H1 (cell line): ENCODE data around the gene MBD5. TPM values are rescaled to one million over a fixed set of nuclear protein-coding genes. Genes with fewer than 3 reads are reported as not detected.

Experiments used
- CTCF ChIA-PET: fragments of 300-600 bp; sonication (Branson Sonifier 250); formaldehyde crosslinking; loops from one replicate; lab custom pipeline; 2021; ENCODE audit not compliant: partially characterized antibody; lab: Charles Lee
- POLR2A ChIA-PET: fragments of 300-600 bp; sonication (Branson Sonifier 250); formaldehyde crosslinking; loops from one replicate; lab custom pipeline; 2021; ENCODE audit warnings: inconsistent platforms; ENCODE audit not compliant: partially characterized antibody; lab: Charles Lee
- DNase-seq, 2 experiments: peaks; one replicate each; pipeline versions ENCODE4 v3.0.0 to v3.0.0-alpha.2; 2010 to 2022; ENCODE audit warnings: low spot score in 2 of 2, low read depth in 1 of 2, mixed read lengths in 1 of 2
- FAIRE-seq: peaks from 2 replicates; lab custom pipeline; 2011; peaks lifted over from hg19 to GRCh38; lab: Jason Lieb, UNC
- H2AFZ ChIP-seq: 2 replicates; pipeline ENCODE4 v1.8.1; 2012; ENCODE audit warnings: low read length, inconsistent platforms
- H2AK5ac ChIP-seq: 2 replicates; pipeline ENCODE4 v1.6.1; 2013; ENCODE audit warnings: low read depth, low read length
- H2BK120ac ChIP-seq: replicated peaks from 2 replicates; pipeline ENCODE3; 2013; ENCODE audit warnings: low read depth, low read length, inconsistent platforms
- H2BK12ac ChIP-seq: 2 replicates; pipeline ENCODE4 v1.6.1; 2013; ENCODE audit warnings: low read depth, low read length
- H2BK15ac ChIP-seq: 2 replicates; pipeline ENCODE4 v1.6.1; 2013; ENCODE audit warnings: low read length
- H2BK20ac ChIP-seq: 2 replicates; pipeline ENCODE4 v1.6.1; 2013; ENCODE audit warnings: low read length
- H2BK5ac ChIP-seq: 2 replicates; pipeline ENCODE4 v1.6.1; 2013; ENCODE audit warnings: low read depth, low read length
- H3K14ac ChIP-seq: 2 replicates; pipeline ENCODE4 v1.6.1; 2013; ENCODE audit warnings: inconsistent platforms; ENCODE audit not compliant: insufficient read length
- H3K18ac ChIP-seq: 2 replicates; pipeline ENCODE4 v1.6.1; 2013; ENCODE audit warnings: low read length; ENCODE audit errors: extremely low read depth
- H3K23ac ChIP-seq: 2 replicates; pipeline ENCODE4 v1.6.1; 2013; ENCODE audit warnings: inconsistent platforms; ENCODE audit not compliant: insufficient read length
- H3K23me2 ChIP-seq: 2 replicates; pipeline ENCODE4 v1.6.1; 2013; ENCODE audit warnings: low read depth, low read length
- H3K27ac ChIP-seq: 2 replicates; pipeline ENCODE4 v1.6.1; 2011; ENCODE audit warnings: low read depth, low read length, inconsistent platforms
- H3K27me3 ChIP-seq, 4 experiments: replicated peaks in 1 of 4; 1 replicate in 1 of 4; 2 replicates in 3 of 4; pipeline versions ENCODE4 v1.6.1 to v1.8.1; 2011 to 2013; ENCODE audit warnings: low read length in 3 of 4, mild to moderate bottlenecking in 3 of 4, inconsistent platforms in 2 of 4, mixed read lengths in 2 of 4, moderate library complexity in 1 of 4; ENCODE audit not compliant: control insufficient read depth in 3 of 4, insufficient read depth in 3 of 4; ENCODE audit errors: extremely low read depth in 1 of 4
- H3K36me3 ChIP-seq, 4 experiments: 2 replicates each; pipeline versions ENCODE4 v1.6.1 to v1.8.1; 2011 to 2013; ENCODE audit warnings: mild to moderate bottlenecking in 4 of 4, low read length in 3 of 4, moderate library complexity in 2 of 4, control low read depth in 1 of 4, inconsistent platforms in 1 of 4; ENCODE audit not compliant: insufficient read depth in 4 of 4, control insufficient read depth in 2 of 4
- H3K4ac ChIP-seq: replicated peaks from 2 replicates; pipeline ENCODE3; 2013; ENCODE audit warnings: low read length, low read depth, mixed read lengths, inconsistent platforms; ENCODE audit not compliant: insufficient read length
- H3K4me1 ChIP-seq, 4 experiments: replicated peaks in 1 of 4; 1 replicate in 1 of 4; 2 replicates in 3 of 4; pipeline versions ENCODE4 v1.6.1 to v1.8.1; 2011 to 2013; ENCODE audit warnings: low read length in 3 of 4, inconsistent platforms in 2 of 4, mixed read lengths in 1 of 4; ENCODE audit not compliant: insufficient read depth in 4 of 4, control insufficient read depth in 3 of 4
- H3K4me2 ChIP-seq, 2 experiments: 2 replicates each; pipeline versions ENCODE4 v1.6.1 to v1.8.1; 2011 to 2013; ENCODE audit warnings: low read depth in 2 of 2, low read length in 2 of 2, control low read depth in 1 of 2, inconsistent platforms in 1 of 2, mild to moderate bottlenecking in 1 of 2; ENCODE audit not compliant: insufficient read depth in 1 of 2
- H3K4me3 ChIP-seq, 4 experiments: fragments of 200-600, 300-600 bp in 1 of 4; sonication (generic), shearing (Covaris generic), sonication (Bioruptor Twin) in 1 of 4; 2 replicates each; pipeline versions ENCODE4 v1.5.1 to v1.8.1; 2011 to 2016; ENCODE audit warnings: low read length in 4 of 4, low read depth in 3 of 4, control low read depth in 2 of 4, inconsistent platforms in 2 of 4, mild to moderate bottlenecking in 2 of 4, mixed read lengths in 1 of 4, moderate library complexity in 1 of 4; ENCODE audit not compliant: insufficient read depth in 2 of 4; ENCODE audit errors: extremely low read depth in 1 of 4
- H3K56ac ChIP-seq: replicated peaks from 2 replicates; pipeline ENCODE3; 2013; ENCODE audit warnings: low read depth, mild to moderate bottlenecking, mixed read lengths, low read length, inconsistent platforms; ENCODE audit not compliant: insufficient read length
- H3K79me1 ChIP-seq: 2 replicates; pipeline ENCODE4 v1.6.1; 2013; ENCODE audit warnings: low read depth, low read length, control low read depth
- H3K79me2 ChIP-seq, 2 experiments: 2 replicates each; pipeline versions ENCODE4 v1.6.1 to v1.8.1; 2012 to 2013; ENCODE audit warnings: low read length in 2 of 2, mild to moderate bottlenecking in 2 of 2, inconsistent platforms in 1 of 2; ENCODE audit not compliant: insufficient read depth in 2 of 2, control insufficient read depth in 1 of 2
- H3K9ac ChIP-seq, 4 experiments: replicated peaks in 1 of 4; 1 replicate in 1 of 4; 2 replicates in 3 of 4; pipeline versions ENCODE4 v1.6.1 to v1.8.1; 2011 to 2013; ENCODE audit warnings: low read depth in 3 of 4, low read length in 3 of 4, control low read depth in 2 of 4, mild to moderate bottlenecking in 2 of 4, moderate library complexity in 2 of 4, inconsistent platforms in 1 of 4; ENCODE audit errors: extremely low read depth in 1 of 4
- H3K9me3 ChIP-seq, 2 experiments: 2 replicates each; pipeline versions ENCODE4 v1.6.1 to v1.8.1; 2012 to 2013; ENCODE audit warnings: mild to moderate bottlenecking in 2 of 2, moderate library complexity in 2 of 2, control low read depth in 1 of 2, inconsistent platforms in 1 of 2, low read depth in 1 of 2, low read length in 1 of 2, mixed read lengths in 1 of 2; ENCODE audit not compliant: insufficient read depth in 2 of 2
- H4K20me1 ChIP-seq, 2 experiments: replicated peaks in 1 of 2; 2 replicates each; pipeline versions ENCODE3 to v1.8.1; 2011 to 2013; ENCODE audit warnings: inconsistent platforms in 2 of 2, low read length in 2 of 2, mild to moderate bottlenecking in 1 of 2; ENCODE audit not compliant: insufficient read depth in 2 of 2, control insufficient read depth in 1 of 2
- H4K5ac ChIP-seq: 2 replicates; pipeline ENCODE4 v1.6.1; 2013; ENCODE audit warnings: low read length, low read depth, mixed read lengths, inconsistent platforms; ENCODE audit not compliant: insufficient read length
- H4K8ac ChIP-seq: 2 replicates; pipeline ENCODE4 v1.8.0; 2013; ENCODE audit warnings: mild to moderate bottlenecking, moderate library complexity, low read length, inconsistent platforms; ENCODE audit not compliant: insufficient read depth; ENCODE audit errors: extremely low read depth
- H4K91ac ChIP-seq: replicated peaks from 2 replicates; pipeline ENCODE3; 2013; ENCODE audit warnings: low read length, mixed read lengths, inconsistent platforms; ENCODE audit not compliant: insufficient read length
- ASH2L ChIP-seq: fragments of 200-600, 300-600 bp; sonication (generic); IDR thresholded peaks from one replicate; pipeline ENCODE4 v1.7.1; 2017; ENCODE audit warnings: low read length
- CHD1 ChIP-seq: IDR thresholded peaks from 2 replicates; pipeline ENCODE4 v1.6.1; 2012; ENCODE audit warnings: low read depth, low read length, improper control_type of control experiment
- CHD2 ChIP-seq: IDR thresholded peaks from 2 replicates; pipeline ENCODE4 v1.6.1; 2012; ENCODE audit warnings: low read length, improper control_type of control experiment
- EZH2 ChIP-seq: fragments of 200-600 bp; sonication (generic); IDR thresholded peaks from 2 replicates; pipeline ENCODE4 v1.7.1; 2012; ENCODE audit warnings: low read depth, mild to moderate bottlenecking, moderate library complexity, low read length, inconsistent platforms; ENCODE audit not compliant: severe bottlenecking
- HDAC6 ChIP-seq: IDR thresholded peaks from one replicate; pipeline ENCODE4 v1.7.1; 2012; ENCODE audit warnings: low read depth, mild to moderate bottlenecking, inconsistent platforms, low read length, moderate library complexity
- MAFK ChIP-seq: IDR thresholded peaks from 2 replicates; pipeline ENCODE4 v1.6.1; 2012; ENCODE audit warnings: low read depth, mild to moderate bottlenecking, improper control_type of control experiment, low read length
- NRF1 ChIP-seq: IDR thresholded peaks from 2 replicates; pipeline ENCODE4 v1.6.1; 2011; ENCODE audit warnings: mild to moderate bottlenecking, low read depth, low read length, improper control_type of control experiment
- PHF8 ChIP-seq: fragments of 200-600 bp; sonication (generic); conservative IDR thresholded peaks from 2 replicates; pipeline ENCODE4 v1.7.1; 2012; ENCODE audit warnings: low read depth, mild to moderate bottlenecking, inconsistent platforms, low read length, moderate library complexity
- RAD21 ChIP-seq, 2 experiments: IDR thresholded peaks in 1 of 2; conservative IDR thresholded peaks in 1 of 2; 2 replicates each; pipeline ENCODE4 v1.6.1; 2011; ENCODE audit warnings: low read depth in 2 of 2, low read length in 2 of 2, improper control_type of control experiment in 1 of 2, inconsistent platforms in 1 of 2, mild to moderate bottlenecking in 1 of 2, moderate library complexity in 1 of 2
- RNF2 ChIP-seq: fragments of 200-900, 300-1000 bp; sonication (generic); IDR thresholded peaks from 2 replicates; pipeline ENCODE4 v1.7.1; 2016; ENCODE audit warnings: borderline replicate concordance, low read depth, mild to moderate bottlenecking, antibody characterized with exemption, low read length; ENCODE audit not compliant: poor library complexity, severe bottlenecking; ENCODE audit errors: missing control alignments
- SAP30 ChIP-seq: fragments of 300-600 bp; sonication (generic); IDR thresholded peaks from 2 replicates; pipeline ENCODE4 v1.7.1; 2012; ENCODE audit warnings: low read length, moderate library complexity, mild to moderate bottlenecking, inconsistent platforms; ENCODE audit not compliant: insufficient read depth, insufficient replicate concordance
- SIRT6 ChIP-seq: IDR thresholded peaks from one replicate; pipeline ENCODE4 v1.7.1; 2012; ENCODE audit warnings: low read length, inconsistent platforms
- SUZ12 ChIP-seq: fragments of 200-600 bp; sonication (generic); IDR thresholded peaks from 2 replicates; pipeline ENCODE4 v1.6.1; 2012; ENCODE audit warnings: mild to moderate bottlenecking, inconsistent platforms, low read length, moderate library complexity, mixed read lengths
- TAF7 ChIP-seq: optimal IDR thresholded peaks from 2 replicates; pipeline ENCODE3; 2011; ENCODE audit warnings: low read depth, mild to moderate bottlenecking, inconsistent platforms, low read length, moderate library complexity, borderline replicate concordance
- WGBS, 2 experiments: shearing (Covaris generic) in 1 of 2; methylation state at CpG; one replicate each; pipeline versions ENCODE4 v1.1.6 to v1.1.7; 2013 to 2015; ENCODE audit warnings: low lambda C conversion rate in 2 of 2, mixed read lengths in 2 of 2, inconsistent platforms in 1 of 2, low coverage in 1 of 2, missing lambda C conversion rate in 1 of 2; ENCODE audit not compliant: insufficient replicate concordance in 2 of 2, insufficient coverage in 1 of 2, insufficient read length in 1 of 2; ENCODE audit errors: extremely low coverage in 1 of 2, missing lambda C conversion rate in 1 of 2; 5-methylcytosine and 5-hydroxymethylcytosine counted together
- polyA plus RNA-seq, 7 experiments: library from polyadenylated mRNA; depleted of rRNA in 3 of 7; stranded (reverse) in 5 of 7; unstranded in 2 of 7; fragments of >200 nt in 5 of 7; fragments of 200-250 nt in 2 of 7; gene quantifications; 1 replicate in 5 of 7; 2 replicates in 1 of 7; 4 replicates in 1 of 7; pipeline versions ENCODE4 v1.2.1 to v1.2.3, GENCODE V29; 2011 to 2013; ENCODE audit warnings: missing spikeins in 2 of 7, mixed read lengths in 2 of 7
- total RNA-seq: library from RNA; stranded (reverse); fragmentation: NEBNext Ultra II Directional; extraction: Animal tissue kit (Norgen Biotek cat#: 25700); gene quantifications from 2 replicates; pipeline ENCODE4 v1.2.1, GENCODE V29; 2021

MBD5 gene
- total and polyA plus RNA-seq, 2 of the 8 experiments (the other 6 are each of a cell fraction or from before 2014, with no cell fraction given), result 9.7 to 29.4 TPM

DNA sequence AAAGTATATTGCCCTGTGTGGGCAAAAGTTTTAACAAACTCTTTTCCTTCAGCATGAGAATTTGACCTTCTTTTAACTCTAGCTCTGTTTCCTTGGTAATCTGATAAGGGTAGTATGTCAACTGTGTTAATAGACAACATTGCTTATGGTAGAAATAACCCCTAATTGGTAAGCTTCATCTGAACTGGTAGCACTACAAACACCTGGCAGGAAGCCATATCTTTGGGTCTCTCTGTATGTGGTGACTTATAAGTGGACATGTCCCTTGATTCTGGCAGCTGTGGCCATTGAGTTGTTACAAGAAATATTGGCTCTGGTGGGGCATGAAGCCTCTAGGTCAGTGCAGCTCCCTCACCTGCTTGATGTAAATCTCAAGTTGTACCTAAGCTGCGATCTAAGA, 46.9 kb downstream of the MBD5 start:
- 85% methylated on average over 1 of the region's 1 CpG; no CpG with 5 or more reads in 1 of the 2 experiments for WGBS, 2 experiments
- H3K27me3 ChIP-seq, result no peaks in the 10 kb centered on the region
- H4K91ac ChIP-seq, result no peak overlapping the region
- H3K27ac ChIP-seq, result no peak overlapping the region
- H3K18ac ChIP-seq, result no peak overlapping the region
- no peak overlapping the region for H3K23ac ChIP-seq
- no peaks in the 10 kb centered on the region for H3K36me3 ChIP-seq
- H2BK5ac ChIP-seq, result no peak overlapping the region
- no peak overlapping the region for H2BK12ac ChIP-seq
- DNase-seq, result no peak
- H3K79me1 ChIP-seq, result no peaks in the 10 kb centered on the region
- H2BK20ac ChIP-seq, result no peak overlapping the region
- no peak overlapping the region for H4K8ac ChIP-seq
- H2AFZ ChIP-seq, result no peak overlapping the region
- no peak overlapping the region for H2BK120ac ChIP-seq
- peaks cover 0 to 2% of the 10 kb centered on the region in 2 experiments for H4K20me1 ChIP-seq
- FAIRE-seq, result no peak
- H3K4ac ChIP-seq, result no peak overlapping the region
- no peaks in the 10 kb centered on the region for H3K79me2 ChIP-seq
- POLR2A ChIA-PET, result no interaction called here
- H4K5ac ChIP-seq, result no peak overlapping the region
- H2BK15ac ChIP-seq, result no peak overlapping the region
- no peak overlapping the region for H3K4me2 ChIP-seq
- H3K4me3 ChIP-seq, result no peak overlapping the region
- no peak overlapping the region for H3K9ac ChIP-seq
- no peaks in the 10 kb centered on the region for H3K9me3 ChIP-seq
- no peaks in the 10 kb centered on the region for H3K23me2 ChIP-seq
- H3K56ac ChIP-seq, result no peak overlapping the region
- H3K4me1 ChIP-seq, result no peaks in the 10 kb centered on the region; a peak in 1 of 7 replicates
- no peak overlapping the region for H3K14ac ChIP-seq
- CTCF ChIA-PET, result interaction anchor here (0.9 to 2.6 kb wide), 5 partner anchors 10 to 78 kb away, joined by 3 to 11 read pairs (median 3); partner anchors contain the start of gene MBD5
- no peak overlapping the region for H2AK5ac ChIP-seq
- TF ChIP-seq RAD21 (IDR thresholded peaks at IDR 0.05 in 1 of 2, conservative IDR thresholded peaks at IDR 0.05 in 1 of 2; ENCODE audit: low read depth in 2 of 2, low read length in 2 of 2), result no peak
- no peak for TF ChIP-seq EZH2
- TF ChIP-seq ASH2L, result no peak
- TF ChIP-seq RNF2, result no peak
- TF ChIP-seq NRF1, result no peak
- TF ChIP-seq SIRT6, result no peak
- TF ChIP-seq CHD1, result no peak
- no peak for TF ChIP-seq SAP30
- no peak for TF ChIP-seq MAFK
- no peak for TF ChIP-seq SUZ12
- TF ChIP-seq TAF7, result no peak
- TF ChIP-seq PHF8, result no peak
- no peak for TF ChIP-seq CHD2
- no peak for TF ChIP-seq HDAC6
